H1 (cell line): ENCODE results near the gene INTS15. TPM values are rescaled to one million over a fixed set of nuclear protein-coding genes. Genes with fewer than 3 reads are reported as not detected.

Source experiments
- CREB1 ChIP-seq: IDR thresholded peaks from 2 replicates; pipeline ENCODE4 v1.6.1; 2012; ENCODE audit warnings: inconsistent platforms
- HDAC6 ChIP-seq: IDR thresholded peaks from one replicate; pipeline ENCODE4 v1.7.1; 2012; ENCODE audit warnings: low read depth, mild to moderate bottlenecking, inconsistent platforms, low read length, moderate library complexity
- POU5F1 ChIP-seq: IDR thresholded peaks from 2 replicates; pipeline ENCODE4 v1.6.1; 2011; ENCODE audit warnings: low read depth, mild to moderate bottlenecking, low read length, moderate library complexity
- RFX5 ChIP-seq: IDR thresholded peaks from 2 replicates; pipeline ENCODE4 v1.6.1; 2011; ENCODE audit warnings: low read depth, low read length, improper control_type of control experiment, borderline replicate concordance
- SP1 ChIP-seq: IDR thresholded peaks from 2 replicates; pipeline ENCODE4 v1.6.1; 2011; ENCODE audit warnings: low read depth, low read length
- TCF12 ChIP-seq: IDR thresholded peaks from 2 replicates; pipeline ENCODE4 v1.6.1; 2011; ENCODE audit warnings: low read depth, mild to moderate bottlenecking, low read length
- polyA plus RNA-seq, 7 experiments: library from polyadenylated mRNA; depleted of rRNA in 3 of 7; stranded (reverse) in 5 of 7; unstranded in 2 of 7; fragments of >200 nt in 5 of 7; fragments of 200-250 nt in 2 of 7; gene quantifications; 1 replicate in 5 of 7; 2 replicates in 1 of 7; 4 replicates in 1 of 7; pipeline versions ENCODE4 v1.2.1 to v1.2.3, GENCODE V29; 2011 to 2013; ENCODE audit warnings: missing spikeins in 2 of 7, mixed read lengths in 2 of 7
- total RNA-seq: library from RNA; stranded (reverse); fragmentation: NEBNext Ultra II Directional; extraction: Animal tissue kit (Norgen Biotek cat#: 25700); gene quantifications from 2 replicates; pipeline ENCODE4 v1.2.1, GENCODE V29; 2021
- TF ChIP-seq, protein P1 (sequence below): fragments of 300-600 bp; sonication (generic); IDR thresholded peaks from 2 replicates; pipeline ENCODE4 v1.7.1; 2012; ENCODE audit warnings: low read length, moderate library complexity, mild to moderate bottlenecking, inconsistent platforms; ENCODE audit not compliant: insufficient replicate concordance
- TF ChIP-seq, protein P2 (sequence below): IDR thresholded peaks from 2 replicates; pipeline ENCODE4 v1.6.1; 2012; ENCODE audit warnings: low read length, inconsistent platforms

The INTS15 gene
- total and polyA plus RNA-seq, 2 of the 8 experiments (the other 6 are each of a cell fraction or from before 2014, with no cell fraction given) = 23.0 to 25.7 TPM

DNA sequence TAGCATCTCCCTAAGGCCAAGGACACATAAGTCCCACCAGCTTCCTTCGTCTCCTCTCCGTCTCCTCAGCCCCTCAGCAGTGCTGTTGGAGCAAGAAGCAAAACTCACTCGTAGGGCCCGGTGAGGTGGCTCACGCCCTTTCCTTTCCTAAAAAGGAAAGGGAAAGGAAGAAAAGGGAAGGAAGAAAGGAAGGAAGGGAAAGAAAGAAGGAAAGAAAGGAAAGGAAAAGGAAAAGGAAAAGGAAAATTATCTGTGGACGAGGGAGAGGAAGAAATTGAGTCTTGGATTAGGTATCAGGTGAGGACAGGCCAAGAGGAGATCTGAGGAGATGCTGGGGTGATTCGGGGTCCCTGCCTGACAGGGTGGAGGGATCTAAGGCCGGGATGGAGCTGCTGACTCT lies 44.2 kb downstream of the INTS15 start (continued):
- TF ChIP-seq, protein P1, sequence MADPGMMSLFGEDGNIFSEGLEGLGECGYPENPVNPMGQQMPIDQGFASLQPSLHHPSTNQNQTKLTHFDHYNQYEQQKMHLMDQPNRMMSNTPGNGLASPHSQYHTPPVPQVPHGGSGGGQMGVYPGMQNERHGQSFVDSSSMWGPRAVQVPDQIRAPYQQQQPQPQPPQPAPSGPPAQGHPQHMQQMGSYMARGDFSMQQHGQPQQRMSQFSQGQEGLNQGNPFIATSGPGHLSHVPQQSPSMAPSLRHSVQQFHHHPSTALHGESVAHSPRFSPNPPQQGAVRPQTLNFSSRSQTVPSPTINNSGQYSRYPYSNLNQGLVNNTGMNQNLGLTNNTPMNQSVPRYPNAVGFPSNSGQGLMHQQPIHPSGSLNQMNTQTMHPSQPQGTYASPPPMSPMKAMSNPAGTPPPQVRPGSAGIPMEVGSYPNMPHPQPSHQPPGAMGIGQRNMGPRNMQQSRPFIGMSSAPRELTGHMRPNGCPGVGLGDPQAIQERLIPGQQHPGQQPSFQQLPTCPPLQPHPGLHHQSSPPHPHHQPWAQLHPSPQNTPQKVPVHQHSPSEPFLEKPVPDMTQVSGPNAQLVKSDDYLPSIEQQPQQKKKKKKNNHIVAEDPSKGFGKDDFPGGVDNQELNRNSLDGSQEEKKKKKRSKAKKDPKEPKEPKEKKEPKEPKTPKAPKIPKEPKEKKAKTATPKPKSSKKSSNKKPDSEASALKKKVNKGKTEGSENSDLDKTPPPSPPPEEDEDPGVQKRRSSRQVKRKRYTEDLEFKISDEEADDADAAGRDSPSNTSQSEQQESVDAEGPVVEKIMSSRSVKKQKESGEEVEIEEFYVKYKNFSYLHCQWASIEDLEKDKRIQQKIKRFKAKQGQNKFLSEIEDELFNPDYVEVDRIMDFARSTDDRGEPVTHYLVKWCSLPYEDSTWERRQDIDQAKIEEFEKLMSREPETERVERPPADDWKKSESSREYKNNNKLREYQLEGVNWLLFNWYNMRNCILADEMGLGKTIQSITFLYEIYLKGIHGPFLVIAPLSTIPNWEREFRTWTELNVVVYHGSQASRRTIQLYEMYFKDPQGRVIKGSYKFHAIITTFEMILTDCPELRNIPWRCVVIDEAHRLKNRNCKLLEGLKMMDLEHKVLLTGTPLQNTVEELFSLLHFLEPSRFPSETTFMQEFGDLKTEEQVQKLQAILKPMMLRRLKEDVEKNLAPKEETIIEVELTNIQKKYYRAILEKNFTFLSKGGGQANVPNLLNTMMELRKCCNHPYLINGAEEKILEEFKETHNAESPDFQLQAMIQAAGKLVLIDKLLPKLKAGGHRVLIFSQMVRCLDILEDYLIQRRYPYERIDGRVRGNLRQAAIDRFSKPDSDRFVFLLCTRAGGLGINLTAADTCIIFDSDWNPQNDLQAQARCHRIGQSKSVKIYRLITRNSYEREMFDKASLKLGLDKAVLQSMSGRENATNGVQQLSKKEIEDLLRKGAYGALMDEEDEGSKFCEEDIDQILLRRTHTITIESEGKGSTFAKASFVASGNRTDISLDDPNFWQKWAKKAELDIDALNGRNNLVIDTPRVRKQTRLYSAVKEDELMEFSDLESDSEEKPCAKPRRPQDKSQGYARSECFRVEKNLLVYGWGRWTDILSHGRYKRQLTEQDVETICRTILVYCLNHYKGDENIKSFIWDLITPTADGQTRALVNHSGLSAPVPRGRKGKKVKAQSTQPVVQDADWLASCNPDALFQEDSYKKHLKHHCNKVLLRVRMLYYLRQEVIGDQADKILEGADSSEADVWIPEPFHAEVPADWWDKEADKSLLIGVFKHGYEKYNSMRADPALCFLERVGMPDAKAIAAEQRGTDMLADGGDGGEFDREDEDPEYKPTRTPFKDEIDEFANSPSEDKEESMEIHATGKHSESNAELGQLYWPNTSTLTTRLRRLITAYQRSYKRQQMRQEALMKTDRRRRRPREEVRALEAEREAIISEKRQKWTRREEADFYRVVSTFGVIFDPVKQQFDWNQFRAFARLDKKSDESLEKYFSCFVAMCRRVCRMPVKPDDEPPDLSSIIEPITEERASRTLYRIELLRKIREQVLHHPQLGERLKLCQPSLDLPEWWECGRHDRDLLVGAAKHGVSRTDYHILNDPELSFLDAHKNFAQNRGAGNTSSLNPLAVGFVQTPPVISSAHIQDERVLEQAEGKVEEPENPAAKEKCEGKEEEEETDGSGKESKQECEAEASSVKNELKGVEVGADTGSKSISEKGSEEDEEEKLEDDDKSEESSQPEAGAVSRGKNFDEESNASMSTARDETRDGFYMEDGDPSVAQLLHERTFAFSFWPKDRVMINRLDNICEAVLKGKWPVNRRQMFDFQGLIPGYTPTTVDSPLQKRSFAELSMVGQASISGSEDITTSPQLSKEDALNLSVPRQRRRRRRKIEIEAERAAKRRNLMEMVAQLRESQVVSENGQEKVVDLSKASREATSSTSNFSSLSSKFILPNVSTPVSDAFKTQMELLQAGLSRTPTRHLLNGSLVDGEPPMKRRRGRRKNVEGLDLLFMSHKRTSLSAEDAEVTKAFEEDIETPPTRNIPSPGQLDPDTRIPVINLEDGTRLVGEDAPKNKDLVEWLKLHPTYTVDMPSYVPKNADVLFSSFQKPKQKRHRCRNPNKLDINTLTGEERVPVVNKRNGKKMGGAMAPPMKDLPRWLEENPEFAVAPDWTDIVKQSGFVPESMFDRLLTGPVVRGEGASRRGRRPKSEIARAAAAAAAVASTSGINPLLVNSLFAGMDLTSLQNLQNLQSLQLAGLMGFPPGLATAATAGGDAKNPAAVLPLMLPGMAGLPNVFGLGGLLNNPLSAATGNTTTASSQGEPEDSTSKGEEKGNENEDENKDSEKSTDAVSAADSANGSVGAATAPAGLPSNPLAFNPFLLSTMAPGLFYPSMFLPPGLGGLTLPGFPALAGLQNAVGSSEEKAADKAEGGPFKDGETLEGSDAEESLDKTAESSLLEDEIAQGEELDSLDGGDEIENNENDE = no peak
- TF ChIP-seq TCF12 (no peak), CREB1 (no peak), RFX5 (no peak), HDAC6 (no peak), SP1 (no peak), POU5F1 (no peak)
- TF ChIP-seq, protein P2, sequence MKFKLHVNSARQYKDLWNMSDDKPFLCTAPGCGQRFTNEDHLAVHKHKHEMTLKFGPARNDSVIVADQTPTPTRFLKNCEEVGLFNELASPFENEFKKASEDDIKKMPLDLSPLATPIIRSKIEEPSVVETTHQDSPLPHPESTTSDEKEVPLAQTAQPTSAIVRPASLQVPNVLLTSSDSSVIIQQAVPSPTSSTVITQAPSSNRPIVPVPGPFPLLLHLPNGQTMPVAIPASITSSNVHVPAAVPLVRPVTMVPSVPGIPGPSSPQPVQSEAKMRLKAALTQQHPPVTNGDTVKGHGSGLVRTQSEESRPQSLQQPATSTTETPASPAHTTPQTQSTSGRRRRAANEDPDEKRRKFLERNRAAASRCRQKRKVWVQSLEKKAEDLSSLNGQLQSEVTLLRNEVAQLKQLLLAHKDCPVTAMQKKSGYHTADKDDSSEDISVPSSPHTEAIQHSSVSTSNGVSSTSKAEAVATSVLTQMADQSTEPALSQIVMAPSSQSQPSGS = no peak
